Colon (tissue), 2 donors: ENCODE measurements around the gene RANBP1.

Source experiments
- FAIRE-seq: peaks from 2 replicates; lab custom pipeline; 2012; peaks lifted over from hg19 to GRCh38; lab: Jason Lieb, UNC
- donor health status: control.
- donor health status: control.

RANBP1 gene

DNA sequence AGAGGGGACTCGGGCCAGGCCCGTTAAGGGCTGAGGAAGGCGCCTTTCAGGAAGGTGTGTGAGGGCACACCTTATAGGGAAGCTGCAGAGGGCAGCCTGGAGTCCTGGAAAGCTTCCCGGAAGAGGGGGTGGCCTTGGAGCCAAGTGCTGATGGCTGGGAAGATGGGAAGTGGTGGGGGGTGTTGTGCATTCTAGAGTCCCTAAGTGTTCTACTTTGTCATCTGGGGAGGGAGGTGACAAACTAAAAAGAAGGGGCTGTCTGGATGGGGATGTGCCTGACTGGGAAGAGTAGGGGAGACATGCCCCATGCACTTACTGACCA, 22.5 kb downstream of the RANBP1 start:
- no peak for FAIRE-seq

- no peak for FAIRE-seq
Measured at GRCh38 chr22:20138868-20139267, 23.0 kb downstream of the RANBP1 start.

DNA sequence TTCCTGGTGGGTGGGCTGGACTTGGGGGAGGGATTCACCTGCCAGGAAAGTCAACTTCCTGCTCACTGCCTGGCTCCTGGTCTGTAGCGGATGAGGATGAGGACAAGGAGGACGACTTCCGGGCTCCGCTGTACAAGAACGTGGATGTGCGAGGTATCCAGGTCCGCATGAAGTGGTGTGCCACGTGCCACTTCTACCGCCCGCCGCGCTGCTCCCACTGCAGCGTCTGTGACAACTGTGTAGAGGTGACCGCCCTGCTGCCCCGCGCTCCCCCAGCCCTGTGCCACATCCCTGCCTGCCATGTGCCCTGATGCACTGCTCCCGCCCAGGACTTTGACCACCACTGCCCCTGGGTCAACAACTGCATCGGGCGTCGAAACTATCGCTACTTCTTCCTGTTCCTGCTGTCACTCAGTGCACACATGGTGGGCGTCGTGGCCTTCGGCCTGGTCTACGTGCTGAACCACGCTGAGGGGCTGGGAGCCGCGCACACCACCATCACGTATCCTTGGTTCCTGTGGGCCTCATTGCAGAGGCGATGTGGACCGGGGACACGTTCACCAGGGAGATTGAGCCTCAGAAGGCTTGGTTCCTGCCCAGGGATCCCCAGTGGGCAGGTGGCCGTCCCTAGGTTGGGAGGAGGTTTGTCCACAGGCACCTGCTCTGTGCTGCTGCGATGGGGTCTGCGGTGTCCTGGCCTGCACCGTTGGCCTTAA, 23.6 kb downstream of the RANBP1 start:
- FAIRE-seq: no peak

- no peak for FAIRE-seq
Measured at GRCh38 chr22:20140107-20140445, 24.2 kb downstream of the RANBP1 start.

- no peak for FAIRE-seq
Measured at GRCh38 chr22:20140521-20140964, 24.6 kb downstream of the RANBP1 start.

DNA sequence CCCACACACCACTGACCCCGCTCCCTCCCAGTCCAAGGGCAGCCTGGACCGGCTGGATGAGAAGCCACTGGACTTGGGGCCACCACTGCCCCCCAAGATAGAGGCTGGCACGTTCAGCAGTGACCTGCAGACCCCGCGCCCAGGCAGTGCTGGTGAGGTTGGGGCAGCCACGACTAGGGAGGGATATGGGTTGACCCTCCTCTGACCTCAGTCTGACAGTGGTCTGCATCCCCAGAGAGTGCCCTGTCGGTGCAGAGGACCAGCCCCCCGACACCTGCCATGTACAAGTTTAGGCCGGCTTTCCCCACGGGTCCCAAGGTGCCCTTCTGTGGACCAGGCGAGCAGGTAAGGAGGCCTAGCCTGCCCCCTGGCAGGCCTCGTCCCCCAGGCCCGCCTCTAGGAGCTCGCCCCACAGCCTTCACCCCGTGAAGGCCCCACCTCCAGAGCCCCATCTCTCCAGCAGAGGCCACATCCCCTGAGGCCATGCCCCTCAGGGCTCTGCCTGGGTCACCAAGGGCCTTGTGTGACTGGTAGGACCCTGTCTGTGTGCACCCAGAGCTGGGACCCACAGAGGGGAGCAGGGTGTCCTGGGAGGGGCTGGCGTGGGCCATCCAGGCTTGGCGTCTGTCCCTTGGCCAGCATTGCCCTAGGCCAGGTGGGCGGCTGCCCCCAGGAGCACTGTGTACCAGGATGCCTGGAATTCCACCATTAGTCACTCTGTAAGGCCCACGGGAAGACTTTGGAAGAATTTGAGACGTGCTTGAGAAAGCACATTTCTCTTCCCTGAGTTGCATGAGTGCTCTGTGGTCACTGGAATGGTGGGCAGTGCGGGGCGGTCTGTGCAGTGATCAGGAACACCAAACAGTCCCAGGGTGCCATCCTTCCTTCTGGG, 25.5 kb downstream of the RANBP1 start:
- FAIRE-seq: no peak

DNA sequence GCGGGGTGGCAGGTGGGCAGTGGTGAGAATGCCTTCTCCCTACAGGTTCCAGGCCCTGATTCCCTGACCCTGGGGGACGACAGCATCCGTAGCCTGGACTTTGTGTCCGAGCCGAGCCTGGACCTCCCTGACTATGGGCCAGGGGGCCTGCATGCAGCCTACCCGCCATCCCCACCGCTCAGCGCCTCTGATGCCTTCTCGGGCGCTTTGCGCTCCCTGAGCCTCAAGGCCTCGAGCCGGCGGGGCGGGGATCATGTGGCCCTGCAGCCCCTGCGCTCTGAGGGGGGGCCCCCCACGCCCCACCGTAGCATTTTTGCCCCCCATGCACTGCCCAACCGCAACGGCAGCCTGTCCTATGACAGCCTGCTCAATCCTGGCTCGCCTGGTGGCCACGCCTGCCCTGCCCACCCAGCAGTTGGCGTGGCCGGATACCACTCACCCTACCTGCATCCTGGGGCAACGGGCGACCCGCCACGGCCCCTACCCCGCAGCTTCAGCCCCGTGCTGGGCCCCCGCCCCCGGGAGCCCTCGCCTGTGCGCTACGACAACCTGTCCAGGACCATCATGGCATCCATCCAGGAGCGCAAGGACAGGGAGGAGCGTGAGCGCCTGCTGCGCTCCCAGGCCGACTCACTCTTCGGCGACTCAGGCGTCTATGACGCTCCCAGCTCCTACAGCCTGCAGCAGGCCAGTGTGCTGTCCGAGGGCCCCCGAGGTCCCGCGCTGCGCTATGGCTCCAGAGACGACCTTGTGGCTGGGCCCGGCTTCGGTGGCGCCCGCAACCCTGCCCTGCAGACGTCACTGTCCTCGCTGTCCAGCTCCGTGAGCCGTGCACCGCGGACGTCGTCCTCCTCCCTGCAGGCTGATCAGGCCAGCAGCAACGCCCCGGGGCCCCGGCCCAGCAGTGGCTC, 27.1 kb downstream of the RANBP1 start:
- FAIRE-seq: no peak

DNA sequence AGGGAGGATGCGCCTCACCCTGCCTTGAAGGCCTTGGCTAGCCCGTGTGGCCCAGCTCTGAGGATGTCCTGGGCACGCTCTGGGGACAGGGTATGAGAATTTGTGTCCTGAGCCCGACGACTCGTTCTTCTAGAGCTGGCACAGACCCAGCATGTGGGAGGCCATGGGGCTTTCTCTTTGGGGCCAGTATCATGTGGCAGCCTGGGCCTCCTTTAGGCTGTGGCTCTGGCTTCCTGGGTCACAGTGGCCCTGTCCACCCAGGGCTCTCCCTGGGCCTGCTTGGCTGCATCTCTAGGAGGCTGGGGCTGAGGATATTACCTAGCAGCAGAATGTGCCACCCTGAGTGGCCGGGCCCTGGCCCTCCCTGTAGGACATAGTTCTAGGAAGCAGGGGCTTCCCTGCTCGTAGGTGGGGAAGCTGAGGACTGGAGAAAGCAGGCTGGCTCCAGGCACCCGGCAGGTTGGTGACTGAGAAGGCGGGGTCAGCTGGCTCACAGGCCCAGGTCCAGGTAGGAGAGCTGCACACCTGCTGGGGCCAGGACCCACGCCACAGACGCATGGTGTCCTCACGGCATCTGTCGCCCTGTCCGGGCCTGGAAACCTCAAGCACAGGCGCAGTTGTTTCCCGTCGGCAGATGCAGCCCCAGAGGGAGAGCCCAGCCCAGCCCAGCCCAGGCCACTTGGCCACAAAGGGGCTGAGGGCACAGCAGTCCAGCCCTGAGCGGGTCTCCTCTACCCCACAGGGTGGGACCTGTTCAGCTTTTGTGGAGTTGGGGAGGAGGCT, 28.2 kb downstream of the RANBP1 start:
- FAIRE-seq: no peak

DNA sequence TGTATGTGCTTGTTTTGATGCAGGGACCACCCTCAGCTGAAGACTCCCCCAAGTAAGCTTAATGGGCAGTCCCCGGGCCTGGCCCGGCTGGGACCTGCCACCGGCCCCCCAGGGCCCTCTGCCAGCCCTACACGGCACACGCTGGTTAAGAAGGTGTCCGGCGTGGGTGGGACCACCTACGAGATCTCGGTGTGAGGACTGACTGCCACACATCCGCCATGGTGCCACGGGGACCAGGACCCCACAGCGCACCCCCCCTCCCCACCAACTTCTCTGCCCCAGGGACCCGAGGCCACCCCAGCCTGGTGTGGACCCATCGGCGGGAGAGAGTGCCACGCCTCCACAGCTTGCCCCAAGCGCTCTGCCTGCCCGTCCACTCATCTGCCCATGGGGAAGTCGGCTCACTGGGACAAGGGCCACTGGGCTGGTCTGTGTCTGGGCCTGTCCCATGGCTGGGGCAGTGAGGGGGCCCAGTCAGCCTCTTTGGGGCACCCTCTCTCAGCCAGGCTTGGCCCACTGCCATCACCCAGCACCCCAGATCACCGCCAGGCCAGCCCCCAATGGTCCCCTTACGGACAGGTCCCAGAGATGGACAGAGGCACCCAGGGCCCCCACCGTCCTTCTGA, 29.4 kb downstream of the RANBP1 start:
- no peak for FAIRE-seq

DNA sequence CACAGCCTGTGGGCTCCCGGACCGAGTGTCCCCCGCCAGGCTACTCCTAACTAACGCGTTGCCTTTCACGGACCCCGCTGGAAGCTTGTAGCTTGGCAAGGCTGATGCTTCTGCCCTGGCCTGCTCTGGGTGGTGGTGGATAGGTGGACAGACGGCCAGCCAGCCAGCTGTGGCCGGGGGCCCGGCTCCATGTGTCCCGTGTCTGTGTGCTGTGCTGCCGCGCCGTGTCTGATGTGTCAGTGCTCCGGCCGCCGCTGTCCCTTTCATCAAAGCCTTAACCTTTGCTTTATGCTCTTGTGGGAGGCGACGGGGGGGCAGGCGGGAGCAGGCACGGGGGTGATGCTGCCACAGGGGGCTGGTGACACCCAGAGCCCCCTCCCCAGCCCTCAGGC, 29.9 kb downstream of the RANBP1 start:
- FAIRE-seq: no peak

DNA sequence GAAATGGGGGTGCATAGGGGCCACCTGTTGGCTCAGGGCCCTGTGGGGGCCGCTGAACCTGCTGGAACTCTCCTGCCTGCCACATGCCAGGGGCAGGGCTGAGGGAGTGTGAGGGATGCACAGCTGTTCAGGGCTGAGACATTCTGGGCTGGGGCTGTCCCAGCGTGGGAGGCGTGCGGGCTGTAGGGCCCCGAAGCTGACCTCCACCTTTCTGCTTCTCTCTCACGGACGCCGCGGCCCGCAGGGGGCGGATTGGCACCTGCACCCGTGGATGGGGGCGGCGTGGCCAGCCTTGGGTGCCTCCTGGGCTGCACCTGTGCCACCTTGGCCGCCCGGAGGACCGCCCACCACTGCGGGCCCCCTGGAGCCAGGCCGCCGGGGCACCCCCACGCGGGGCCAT, 30.9 kb downstream of the RANBP1 start:
- no peak for FAIRE-seq

- no peak for FAIRE-seq
Measured at GRCh38 chr22:20147237-20147988, 31.5 kb downstream of the RANBP1 start.

DNA sequence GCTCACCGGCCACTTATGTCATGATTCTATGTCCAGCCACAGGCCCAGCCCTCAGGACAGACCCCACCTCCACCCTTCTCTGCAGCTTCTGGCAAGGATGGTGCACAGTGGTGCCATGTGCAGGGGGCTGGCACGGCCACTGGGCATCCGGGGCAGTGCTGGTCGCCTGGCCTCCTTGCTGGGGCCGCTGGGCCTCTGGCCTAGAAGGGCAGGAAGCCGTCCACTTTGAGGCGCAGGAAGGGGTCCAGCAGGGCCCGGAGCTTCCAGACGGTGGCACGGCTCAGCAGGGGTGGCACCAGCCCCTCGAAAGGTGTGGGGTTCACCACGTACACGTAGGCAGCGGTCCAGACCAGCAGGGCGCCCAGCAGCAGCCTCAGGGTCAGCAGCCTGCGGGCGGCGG, 32.5 kb downstream of the RANBP1 start:
- FAIRE-seq: no peak

DNA sequence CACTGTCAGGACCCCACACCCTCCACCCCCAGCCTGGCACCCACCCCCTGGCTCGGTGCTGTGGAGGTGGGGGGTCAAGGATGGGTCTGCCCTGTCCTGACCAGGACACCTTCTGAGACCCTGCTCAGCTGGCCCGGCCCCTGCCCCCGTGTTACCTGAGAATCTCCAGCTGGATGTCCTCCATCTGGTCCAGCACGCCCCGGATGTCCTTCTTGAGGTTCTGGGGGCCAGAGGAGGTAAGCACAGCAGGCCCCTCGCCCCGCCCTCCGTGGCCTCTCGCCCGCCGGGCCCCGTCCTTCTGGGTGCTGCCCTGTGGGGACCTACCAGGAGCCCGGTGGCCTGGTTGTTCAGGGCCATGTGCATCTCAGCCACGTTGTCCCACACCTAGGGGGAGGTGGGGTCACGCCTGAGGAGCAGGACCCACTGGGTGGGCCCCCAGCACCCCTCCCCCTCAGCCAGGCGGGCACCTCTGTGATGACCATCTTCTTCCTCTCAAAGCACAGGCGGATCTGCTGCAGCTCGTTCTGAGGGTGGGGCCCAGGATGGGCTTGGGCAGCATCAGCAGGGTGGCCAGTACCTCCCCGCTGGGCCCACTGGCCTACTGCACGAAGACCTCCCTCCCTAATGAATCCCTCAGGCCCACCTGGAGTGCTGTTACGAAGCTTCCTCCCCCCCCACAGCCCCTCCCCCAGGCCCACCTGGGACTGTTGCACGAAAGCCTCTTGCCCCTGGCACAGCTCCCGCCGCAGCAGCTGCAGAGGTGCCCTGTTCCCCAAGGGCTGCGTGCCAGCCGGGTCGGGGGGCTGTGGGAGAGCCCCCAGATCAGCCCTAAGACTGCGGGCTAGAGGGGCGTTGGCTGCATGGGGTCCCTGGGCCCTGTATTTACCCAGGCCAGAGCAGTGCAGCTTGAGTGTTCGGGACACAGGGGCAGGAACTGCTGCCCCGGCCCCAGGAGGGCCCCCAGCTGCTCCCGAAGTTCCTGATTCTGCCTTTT, 33.6 kb downstream of the RANBP1 start:
- no peak for FAIRE-seq

DNA sequence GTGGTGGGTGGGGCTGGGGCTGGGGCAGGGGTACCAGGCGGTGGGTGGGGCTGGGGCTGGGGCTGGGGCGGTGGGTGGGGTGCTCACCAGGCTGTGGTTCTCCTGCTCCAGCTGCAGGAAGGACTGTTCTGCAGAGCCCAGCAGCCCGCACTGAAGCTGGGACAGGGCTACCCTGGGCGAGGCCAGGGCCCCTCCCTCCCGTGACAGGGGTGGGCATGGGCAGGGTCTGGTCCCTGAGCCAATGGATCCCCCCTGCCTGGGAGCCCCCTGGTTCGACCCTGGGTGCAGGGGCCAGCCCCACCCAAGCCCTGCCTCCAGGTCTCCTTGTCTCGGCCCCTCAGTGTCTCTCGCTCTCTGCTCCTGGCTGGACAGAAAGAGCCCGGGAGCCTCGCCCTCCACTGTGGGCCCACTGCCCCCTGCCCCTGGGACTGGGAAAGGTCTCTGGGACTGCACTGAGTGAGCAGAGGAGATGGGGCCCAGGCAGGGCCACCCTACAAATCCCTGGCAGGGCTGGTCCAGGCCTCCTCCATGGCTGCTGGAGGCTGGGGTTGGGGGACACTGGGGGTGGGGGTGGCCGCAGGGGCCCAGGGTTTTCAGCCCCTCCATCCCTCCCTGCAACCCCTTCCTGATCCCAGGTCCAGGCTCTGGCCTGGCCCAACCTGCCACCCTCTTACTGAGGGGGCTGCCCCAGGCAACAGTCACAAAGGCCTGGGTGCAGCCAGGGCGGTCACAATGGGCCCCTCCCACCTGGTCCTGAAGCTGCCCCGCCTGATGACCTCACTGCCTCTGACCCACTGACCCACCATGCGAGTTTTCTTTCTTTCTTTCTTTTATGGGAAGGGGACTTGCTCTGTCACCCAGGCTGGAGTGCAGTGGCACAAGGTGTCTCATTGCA, 34.7 kb downstream of the RANBP1 start, which contains the start of gene CCDC188:
Gene CCDC188 (minus strand): TSS at position 675 of the 895 bp plus-strand sequence. CDS start 69 bp downstream, at position 606.
- FAIRE-seq: no peak

DNA sequence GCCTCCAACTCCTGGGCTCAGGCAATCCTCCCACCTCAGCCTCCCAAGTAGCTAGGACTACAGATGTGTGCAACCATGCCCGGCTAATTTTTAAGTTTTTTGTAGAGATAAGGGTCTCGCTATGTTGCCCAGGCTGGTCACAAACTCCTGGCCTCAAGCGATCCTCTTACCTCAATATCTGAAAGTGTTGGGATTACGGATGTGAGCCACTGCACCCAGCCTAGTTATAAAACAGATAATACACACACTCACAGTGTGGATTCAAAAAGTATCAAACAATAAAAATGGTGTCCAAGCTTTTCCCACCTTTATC, 35.3 kb downstream of the RANBP1 start:
- FAIRE-seq: no peak

- no peak for FAIRE-seq
Measured at GRCh38 chr22:20152464-20152890, 36.6 kb downstream of the RANBP1 start.

GRCh38 chr22:20153945-20154344, 38.0 kb downstream of the RANBP1 start:
- FAIRE-seq: no peak
